Endodermal cell (in vitro differentiated cells): Measurements from ENCODE around the gene RPS14. TPM values are rescaled to one million over a fixed set of nuclear protein-coding genes. Genes with fewer than 3 reads are reported as not detected.

Source experiments
- DNase-seq: peaks from one replicate; pipeline ENCODE4 v3.0.0-alpha.2; 2017
- H3K27ac ChIP-seq: 2 replicates; pipeline ENCODE4 v1.5.1; 2013; ENCODE audit warnings: mild to moderate bottlenecking, low read depth, low read length, moderate library complexity
- H3K27me3 ChIP-seq: 2 replicates; pipeline ENCODE4 v1.6.1; 2013; ENCODE audit warnings: mild to moderate bottlenecking, low read length, moderate library complexity; ENCODE audit not compliant: insufficient read depth, control insufficient read depth, poor library complexity, severe bottlenecking
- H3K36me3 ChIP-seq: 2 replicates; pipeline ENCODE4 v1.7.0; 2013; ENCODE audit warnings: mild to moderate bottlenecking, low read length, moderate library complexity; ENCODE audit not compliant: control insufficient read depth, insufficient read depth
- H3K4me1 ChIP-seq: one replicate; pipeline ENCODE4 v1.7.0; 2013; ENCODE audit warnings: low read length; ENCODE audit not compliant: control insufficient read depth, insufficient read depth
- H3K4me3 ChIP-seq: 2 replicates; pipeline ENCODE4 v1.5.1; 2013; ENCODE audit warnings: mild to moderate bottlenecking, low read length, moderate library complexity
- H3K9ac ChIP-seq: 2 replicates; pipeline ENCODE4 v1.6.1; 2013; ENCODE audit warnings: mild to moderate bottlenecking, low read length, moderate library complexity; ENCODE audit not compliant: poor library complexity, severe bottlenecking; ENCODE audit errors: extremely low read depth
- H3K9me3 ChIP-seq: 2 replicates; pipeline ENCODE4 v1.6.1; 2013; ENCODE audit warnings: mild to moderate bottlenecking, low read length, moderate library complexity; ENCODE audit not compliant: control insufficient read depth
- H3K27ac Mint-ChIP-seq: 2 replicates; pipeline ENCODE4 v1.8.0; 2020; ENCODE audit warnings: mixed read lengths
- H3K27me3 Mint-ChIP-seq: 2 replicates; pipeline ENCODE4 v1.8.0; 2021; ENCODE audit warnings: mild to moderate bottlenecking, mixed read lengths; ENCODE audit not compliant: insufficient read depth
- H3K36me3 Mint-ChIP-seq: 2 replicates; pipeline ENCODE4 v1.8.0; 2020; ENCODE audit warnings: low read depth, mixed read lengths
- H3K4me1 Mint-ChIP-seq: 2 replicates; pipeline ENCODE4 v1.8.0; 2020; ENCODE audit warnings: mixed read lengths
- H3K4me3 Mint-ChIP-seq: 2 replicates; pipeline ENCODE4 v1.8.0; 2020; ENCODE audit warnings: mild to moderate bottlenecking, moderate library complexity, mixed read lengths
- H3K9me3 Mint-ChIP-seq: 2 replicates; pipeline ENCODE4 v1.8.0; 2020; ENCODE audit warnings: mild to moderate bottlenecking, mixed read lengths
- CTCF ChIP-seq: fragments of 200-600 bp; sonication (generic); conservative IDR thresholded peaks from 2 replicates; pipeline ENCODE4 v1.5.0; 2021; ENCODE audit warnings: antibody characterized with exemption, mild to moderate bottlenecking
- WGBS, 2 experiments: methylation state at CpG; one replicate each; pipeline versions ENCODE4 v1.1.5 to v1.1.7; 2013; ENCODE audit warnings: missing lambda C conversion rate in 2 of 2, mixed read lengths in 1 of 2; ENCODE audit not compliant: insufficient coverage in 1 of 2, insufficient read length in 1 of 2; 5-methylcytosine and 5-hydroxymethylcytosine counted together
- total RNA-seq, 2 donors: library from RNA; stranded (reverse); fragmentation: NEBNext Ultra II Directional in 1 of 2; extraction: Animal tissue kit (Norgen Biotek cat#: 25700) in 1 of 2; gene quantifications; 2 replicates in 1 of 2; 3 replicates in 1 of 2; pipeline ENCODE4 v1.2.1, GENCODE V29; 2021

The RPS14 gene
- total RNA-seq, 2 donors from 2014 or later: 2,313 to 2,316 TPM

GRCh38 chr5:150401076-150401375, 48.5 kb downstream of the RPS14 start:
- Mint-ChIP-seq H3K4me1 (no peaks in the 10 kb centered on the region), H3K9me3 (no peaks in the 10 kb centered on the region), H3K4me3 (no peak overlapping the region), H3K27me3 (no peaks in the 10 kb centered on the region), H3K36me3 (peaks cover 46% of the 10 kb centered on the region), H3K27ac (no peak overlapping the region)
- 89 to 100% methylated on average over 1 to 3 of the region's 3 CpGs for WGBS, 2 experiments
- Histone ChIP-seq H3K36me3 (peaks cover 43% of the 10 kb centered on the region), H3K27me3 (no peaks in the 10 kb centered on the region), H3K4me1 (no peaks in the 10 kb centered on the region), H3K9ac (no peak overlapping the region), H3K27ac (no peak overlapping the region), H3K4me3 (no peak overlapping the region), H3K9me3 (no peaks in the 10 kb centered on the region)
- TF ChIP-seq CTCF: no peak
- DNase-seq: no peak

GRCh38 chr5:150400316-150401075, 49.0 kb downstream of the RPS14 start:
- H3K9me3 Mint-ChIP-seq: no peaks in the 10 kb centered on the region
- no peak overlapping the region for H3K4me3 Mint-ChIP-seq
- no peak for DNase-seq
- Histone ChIP-seq H3K27me3 (no peaks in the 10 kb centered on the region), H3K4me3 (no peak overlapping the region), H3K9me3 (no peaks in the 10 kb centered on the region), H3K9ac (no peak overlapping the region), H3K27ac (no peak overlapping the region), H3K4me1 (no peaks in the 10 kb centered on the region), H3K36me3 (peaks cover 49% of the 10 kb centered on the region)
- WGBS, 2 experiments: 92 to 95% methylated on average over 8 to 12 of the region's 12 CpGs
- peak overlapping the region; percentile 11 for H3K27ac Mint-ChIP-seq
- H3K27me3 Mint-ChIP-seq: no peaks in the 10 kb centered on the region
- H3K36me3 Mint-ChIP-seq: peaks cover 51% of the 10 kb centered on the region
- no peak for TF ChIP-seq CTCF
- H3K4me1 Mint-ChIP-seq: no peaks in the 10 kb centered on the region

GRCh38 chr5:150399524-150400211, 49.9 kb downstream of the RPS14 start:
- peaks cover 56% of the 10 kb centered on the region for H3K36me3 ChIP-seq
- no peaks in the 10 kb centered on the region for H3K9me3 ChIP-seq
- H3K4me1 Mint-ChIP-seq: no peaks in the 10 kb centered on the region
- TF ChIP-seq CTCF: no peak
- WGBS, 2 experiments: 95% methylated on average over 4 to 9 of the region's 11 CpGs
- peaks cover 56% of the 10 kb centered on the region for H3K36me3 Mint-ChIP-seq
- no peak overlapping the region for H3K27ac Mint-ChIP-seq
- H3K9ac ChIP-seq: no peak overlapping the region
- no peak overlapping the region for H3K4me3 ChIP-seq
- H3K27me3 Mint-ChIP-seq: no peaks in the 10 kb centered on the region
- H3K4me1 ChIP-seq: no peaks in the 10 kb centered on the region
- no peak for DNase-seq
- H3K27ac ChIP-seq: no peak overlapping the region
- H3K27me3 ChIP-seq: no peaks in the 10 kb centered on the region
- no peaks in the 10 kb centered on the region for H3K9me3 Mint-ChIP-seq
- no peak overlapping the region for H3K4me3 Mint-ChIP-seq
